GM19023 (cell line): Measurements from ENCODE around the gene CCDC120.

Experiments used
- ATAC-seq: cut with Tn5 transposase; IDR thresholded peaks from one replicate; pipeline ENCODE4 v1.9.1; 2021; ENCODE audit warnings: mild to moderate bottlenecking, moderate library complexity; ENCODE audit not compliant: unreplicated experiment

The CCDC120 gene

GRCh38 chrX:49100704-49101628, 42.2 kb downstream of the CCDC120 start:
- peak; percentile 94 for ATAC-seq

GRCh38 chrX:49101629-49101984, 42.8 kb downstream of the CCDC120 start:
- ATAC-seq, result no peak

GRCh38 chrX:49102190-49102589, 43.4 kb downstream of the CCDC120 start:
- no peak for ATAC-seq

GRCh38 chrX:49103637-49104036, 44.8 kb downstream of the CCDC120 start:
- no peak for ATAC-seq

- ATAC-seq, result no peak
These were observed 47.5 kb downstream of the CCDC120 start for GRCh38 chrX:49106296-49106695.

GRCh38 chrX:49106930-49107329, 48.1 kb downstream of the CCDC120 start:
- no peak for ATAC-seq

GRCh38 chrX:49108641-49109040, 49.8 kb downstream of the CCDC120 start:
- ATAC-seq, result no peak

GRCh38 chrX:49110417-49110816, 51.6 kb downstream of the CCDC120 start:
- no peak for ATAC-seq

- ATAC-seq, result no peak
These were observed 53.0 kb downstream of the CCDC120 start for GRCh38 chrX:49111791-49112190.

- no peak for ATAC-seq
These were observed 57.3 kb downstream of the CCDC120 start for GRCh38 chrX:49116076-49116475.

GRCh38 chrX:49116716-49117115, 57.9 kb downstream of the CCDC120 start:
- ATAC-seq, result no peak

GRCh38 chrX:49117581-49117980, 58.8 kb downstream of the CCDC120 start:
- ATAC-seq, result no peak
